ENCODE results near the gene TAOK1.
"Not testable (repeated sequence)": the region's sequence is repeated elsewhere in the genome, so short reads cannot be mapped to it uniquely, and the experiment has no call there.

Gene TAOK1

DNA sequence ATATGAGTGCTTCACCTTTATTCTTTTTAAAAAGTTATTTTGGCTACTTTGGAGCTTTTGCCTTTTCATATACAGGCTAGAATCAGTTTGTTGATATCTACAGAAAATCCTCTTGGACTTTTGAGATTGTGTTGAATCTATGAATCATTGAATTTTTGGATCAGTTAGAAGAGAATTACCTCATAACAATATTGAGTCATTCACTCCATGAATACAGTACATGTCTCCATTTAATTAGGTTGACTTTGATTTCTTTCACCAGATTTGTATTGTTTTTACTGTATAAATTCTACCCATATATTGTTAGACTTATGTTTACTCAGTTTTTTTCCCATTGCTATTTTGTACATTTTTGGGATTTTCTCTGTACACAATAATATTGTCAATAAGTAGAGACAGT is 54.4 kb downstream of the TAOK1 start:
- DNase-seq (ENCODE audit: low read depth, low spot score): no peak

DNA sequence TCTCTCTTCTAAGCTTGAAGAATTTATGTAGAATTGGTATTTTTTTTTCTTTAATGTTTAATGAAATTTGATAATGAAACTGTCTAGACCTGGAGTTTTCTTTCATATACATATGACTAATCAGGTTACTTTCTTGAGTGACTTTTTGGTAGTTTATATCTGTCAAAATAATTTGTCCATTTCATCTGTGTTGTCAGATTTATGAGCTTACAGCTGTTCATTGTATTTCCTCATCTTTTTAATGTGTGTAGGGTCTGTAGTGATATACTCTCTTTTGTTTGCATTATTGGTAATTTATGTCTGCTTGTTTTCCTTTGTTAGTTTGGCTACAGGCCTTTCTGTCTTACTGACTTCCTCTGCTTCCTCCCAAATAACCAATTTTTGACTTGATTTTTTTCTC is 55.7 kb downstream of the TAOK1 start:
- no peak for DNase-seq (ENCODE audit: low read depth, low spot score)

DNA sequence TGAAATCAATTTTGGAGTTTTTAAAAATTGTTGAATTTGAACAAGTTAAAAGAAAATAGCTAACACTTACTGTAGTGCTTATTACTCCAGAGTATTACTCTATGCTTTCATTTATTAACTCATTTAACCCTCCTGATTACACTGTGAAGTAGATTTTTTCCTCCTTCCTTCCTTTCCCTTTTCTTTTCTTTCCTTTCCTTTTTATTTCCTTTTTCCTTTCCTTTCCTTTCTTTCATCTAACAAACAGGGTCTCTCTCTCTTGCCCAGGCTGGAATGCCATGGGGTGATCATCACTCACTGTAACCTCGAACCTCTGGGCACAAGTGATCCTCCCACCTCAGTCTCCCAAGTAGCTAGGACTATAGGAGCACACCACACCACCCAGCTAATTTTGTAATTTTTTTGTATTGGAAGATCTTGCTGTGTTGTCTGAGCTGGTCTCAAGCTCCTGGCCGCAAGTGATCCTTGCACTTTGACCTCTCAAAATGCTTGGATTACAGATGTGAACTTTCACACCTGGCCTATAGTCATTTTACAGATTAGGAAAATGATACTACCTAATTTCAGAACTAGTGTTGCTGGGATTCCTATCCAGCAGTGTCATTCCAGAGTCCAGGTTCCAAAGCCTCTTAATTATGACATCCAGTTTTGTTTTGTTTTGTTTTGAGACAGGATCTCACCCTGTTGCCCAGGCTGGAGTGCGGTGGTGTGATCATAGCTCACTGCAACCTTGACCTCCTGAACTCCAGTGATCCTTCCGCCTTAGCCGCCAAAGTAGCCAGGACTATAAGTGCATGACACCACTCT is 59.9 kb downstream of the TAOK1 start:
- no peak for DNase-seq (ENCODE audit: low read depth, low spot score)

DNA sequence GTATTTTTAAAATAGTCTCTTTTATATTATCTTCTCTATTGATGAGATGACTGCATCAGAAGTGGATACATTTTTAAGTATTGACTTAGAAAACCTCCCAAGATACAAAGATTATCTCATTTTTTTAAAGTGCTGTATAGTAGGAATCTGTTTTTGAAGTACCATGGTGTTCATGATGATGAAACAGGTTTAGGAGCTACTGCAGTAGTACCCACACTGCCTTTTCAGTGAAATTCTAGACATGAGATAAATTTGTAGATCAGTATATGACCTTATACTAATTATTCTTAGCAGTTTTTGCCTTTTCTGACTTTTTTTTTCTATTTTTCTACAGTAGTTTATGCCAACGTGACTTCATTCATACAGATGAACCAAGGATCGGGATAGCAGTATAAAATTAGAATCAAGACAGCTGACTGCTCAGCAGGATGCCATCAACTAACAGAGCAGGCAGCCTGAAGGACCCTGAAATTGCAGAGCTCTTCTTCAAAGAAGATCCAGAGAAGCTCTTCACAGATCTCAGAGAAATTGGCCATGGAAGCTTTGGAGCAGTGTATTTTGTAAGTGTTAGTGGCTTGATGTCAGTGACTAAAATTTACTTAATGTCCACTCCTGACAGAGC is 61.1 kb downstream of the TAOK1 start:
- DNase-seq (ENCODE audit: low read depth, low spot score): no peak

DNA sequence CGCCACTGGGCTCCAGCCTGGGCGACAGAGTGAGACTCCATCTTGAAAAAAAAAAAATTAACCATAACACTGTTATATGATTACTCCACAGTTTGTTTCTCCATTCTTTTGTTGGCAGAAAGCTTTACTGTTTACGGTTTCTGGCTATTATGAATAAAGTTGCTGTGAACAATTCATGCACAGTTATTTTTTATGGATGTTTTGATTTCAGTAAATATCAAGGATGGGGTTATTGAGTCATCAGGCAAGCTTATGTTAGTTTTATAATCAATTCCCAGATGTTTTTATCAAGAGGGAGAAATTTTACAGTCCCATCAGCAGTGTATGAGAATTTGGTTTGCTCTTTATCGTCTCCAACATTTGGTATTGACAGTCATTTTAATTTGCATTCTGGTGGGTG is 67.9 kb downstream of the TAOK1 start:
- no peak for DNase-seq (ENCODE audit: low read depth, low spot score)

DNA sequence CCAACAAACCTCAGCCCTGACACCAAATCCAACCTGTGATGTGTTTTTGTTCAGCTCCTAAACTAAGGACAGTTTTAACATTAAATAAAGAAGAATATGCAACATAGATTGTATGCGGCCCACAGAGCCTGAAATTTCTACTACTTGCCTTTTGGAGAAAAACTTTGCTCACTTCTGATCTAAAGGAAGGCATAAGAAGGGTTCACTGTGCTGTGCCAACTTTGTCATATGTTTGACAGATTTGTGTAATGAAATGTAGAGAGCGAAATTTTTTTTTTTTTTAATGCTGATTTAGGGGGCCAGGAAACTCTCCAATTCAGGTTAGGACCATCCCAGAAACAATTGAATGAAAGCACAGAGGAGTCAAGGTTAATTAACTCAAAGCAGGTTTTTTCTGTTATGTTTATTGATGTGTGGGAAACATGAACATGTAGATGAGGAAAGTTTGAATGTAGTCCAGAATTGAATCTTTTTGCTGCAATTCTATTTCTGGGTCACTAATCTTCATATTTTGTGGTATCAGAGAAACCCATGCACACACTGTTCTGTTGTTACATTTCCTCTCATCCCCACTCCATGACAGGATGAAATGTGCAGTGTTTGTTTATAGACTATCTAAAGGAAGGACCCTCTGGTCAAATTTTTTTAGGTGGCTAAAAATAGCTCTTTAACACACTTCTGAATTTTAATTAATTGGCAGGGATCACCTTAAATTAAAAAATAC is 71.5 kb downstream of the TAOK1 start:
- no peak for DNase-seq (ENCODE audit: low read depth, low spot score)

DNA sequence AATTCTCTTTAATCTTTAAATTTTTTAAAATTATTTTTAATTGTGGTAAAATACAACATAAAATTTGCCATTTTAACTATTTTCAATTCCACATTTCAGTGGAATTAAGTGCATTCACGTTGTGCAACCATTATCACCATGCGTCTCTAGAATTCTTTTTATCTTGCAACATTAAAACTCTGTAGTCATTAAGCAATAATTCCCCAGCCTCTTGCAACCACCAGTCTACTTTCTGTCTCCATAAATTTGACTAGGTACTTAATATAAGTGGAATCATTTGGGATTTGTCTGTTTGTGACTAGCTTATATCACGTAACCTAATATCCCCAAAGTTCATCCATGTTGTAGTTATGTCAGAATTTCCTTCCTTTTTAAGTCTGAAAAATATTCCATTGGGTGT is 79.1 kb downstream of the TAOK1 start:
- DNase-seq (ENCODE audit: low read depth, low spot score): no peak

DNA sequence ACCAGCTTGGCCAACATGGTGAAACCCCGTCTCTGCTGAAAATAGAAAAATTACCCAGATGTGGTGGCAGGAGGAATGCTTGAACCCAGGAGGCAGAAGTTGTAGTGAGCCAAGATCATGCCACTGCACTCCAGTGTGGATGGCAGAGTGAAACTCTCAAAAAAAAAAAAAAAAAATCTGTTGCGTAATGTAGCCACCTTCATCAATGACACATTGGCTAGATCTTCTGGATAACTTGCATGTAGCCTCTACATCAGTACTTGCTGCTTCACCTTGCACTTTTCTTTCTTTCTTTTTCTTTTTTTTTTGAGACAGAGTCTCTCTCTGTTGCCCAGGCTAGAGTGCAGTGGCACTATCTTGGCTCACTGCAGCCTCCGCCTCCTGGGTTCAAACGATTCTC is 83.3 kb downstream of the TAOK1 start:
- not testable (repeated sequence) for DNase-seq (ENCODE audit: low read depth, low spot score)

DNA sequence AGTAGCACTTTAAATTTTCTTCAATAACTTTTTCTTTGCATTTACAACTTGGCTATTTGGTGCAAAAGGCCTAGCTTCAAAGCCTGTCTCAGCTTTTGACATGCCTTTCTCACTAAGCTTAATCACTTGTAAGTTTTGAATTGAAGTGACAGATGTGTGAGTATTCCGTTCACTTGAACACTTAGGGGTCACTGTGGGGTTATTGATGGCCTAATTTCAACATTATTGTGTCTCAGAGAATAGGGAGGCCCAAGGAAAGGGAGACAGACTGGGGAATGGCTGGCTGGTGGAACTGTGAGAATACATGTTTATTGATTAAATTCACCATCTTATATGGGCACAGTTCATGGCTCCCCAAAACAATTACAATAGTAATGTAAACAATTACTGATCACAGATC is 84.1 kb downstream of the TAOK1 start:
- no peak for DNase-seq (ENCODE audit: low read depth, low spot score)

DNA sequence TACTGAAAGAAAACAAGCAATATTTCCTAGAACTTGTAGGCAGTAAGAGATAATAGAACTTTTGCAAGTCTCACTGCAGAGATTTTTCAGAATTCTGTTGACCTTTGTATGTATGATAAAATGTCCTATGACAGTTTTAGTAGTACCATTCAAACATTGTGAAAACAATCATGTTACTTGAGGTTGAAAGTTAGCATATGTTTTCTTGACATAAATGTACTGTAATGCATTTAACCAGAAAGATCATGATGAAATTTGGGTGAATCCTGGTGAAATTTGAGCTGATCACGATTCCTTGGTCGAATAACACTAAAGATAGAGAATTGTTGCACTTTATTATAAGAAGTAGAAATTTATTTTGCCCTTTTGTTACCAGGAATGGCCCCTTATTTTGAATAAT is 85.7 kb downstream of the TAOK1 start:
- no peak for DNase-seq (ENCODE audit: low read depth, low spot score)

DNA sequence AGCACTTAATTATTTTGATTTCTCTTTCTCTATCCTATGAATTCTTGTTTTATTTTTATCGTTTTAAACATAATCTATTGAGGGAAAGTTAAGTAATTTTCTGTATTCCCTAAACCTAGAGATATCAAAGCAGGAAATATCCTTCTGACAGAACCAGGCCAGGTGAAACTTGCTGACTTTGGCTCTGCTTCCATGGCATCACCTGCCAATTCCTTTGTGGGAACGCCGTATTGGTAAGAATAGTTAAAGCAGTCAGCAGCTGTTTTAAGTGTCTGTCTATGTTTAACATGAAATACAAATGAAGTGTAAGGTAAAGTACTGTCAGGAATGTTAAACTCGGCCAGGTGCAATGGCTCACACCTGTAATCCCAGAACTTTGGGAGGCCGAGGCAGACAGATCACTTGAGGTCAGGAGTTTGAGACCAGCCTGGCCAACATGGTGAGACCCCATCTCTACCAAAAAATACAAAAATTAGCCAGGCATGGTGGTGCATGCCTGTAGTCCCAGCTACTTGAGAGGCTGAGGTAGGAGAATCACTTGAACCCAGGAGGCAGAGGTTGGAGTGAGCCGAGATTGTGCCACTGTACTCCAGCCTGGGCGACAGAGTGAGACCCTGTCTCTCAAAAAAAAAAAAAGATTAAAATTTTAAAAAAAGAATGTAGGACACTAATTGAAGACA is 90.2 kb downstream of the TAOK1 start:
- DNase-seq (ENCODE audit: low read depth, low spot score): not testable (repeated sequence)

DNA sequence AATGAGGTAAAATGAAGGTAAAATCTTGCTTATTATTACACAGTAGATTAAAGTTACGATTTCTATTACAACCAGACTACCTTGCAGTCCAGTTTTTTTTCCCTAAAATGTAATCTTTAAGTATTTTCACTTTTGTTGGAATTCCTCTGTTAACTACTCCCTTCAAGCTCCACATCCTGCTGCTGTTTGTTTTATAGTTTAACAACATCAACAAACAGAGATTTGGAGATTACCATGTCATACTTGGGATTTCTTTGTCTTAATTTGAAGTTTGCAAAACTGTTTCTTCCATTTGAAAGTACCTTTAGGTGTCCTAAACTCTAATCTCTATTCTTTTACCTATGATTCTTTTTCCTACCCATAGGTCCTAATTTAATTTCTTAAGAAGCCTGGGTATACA is 93.3 kb downstream of the TAOK1 start:
- DNase-seq (ENCODE audit: low read depth, low spot score): no peak

DNA sequence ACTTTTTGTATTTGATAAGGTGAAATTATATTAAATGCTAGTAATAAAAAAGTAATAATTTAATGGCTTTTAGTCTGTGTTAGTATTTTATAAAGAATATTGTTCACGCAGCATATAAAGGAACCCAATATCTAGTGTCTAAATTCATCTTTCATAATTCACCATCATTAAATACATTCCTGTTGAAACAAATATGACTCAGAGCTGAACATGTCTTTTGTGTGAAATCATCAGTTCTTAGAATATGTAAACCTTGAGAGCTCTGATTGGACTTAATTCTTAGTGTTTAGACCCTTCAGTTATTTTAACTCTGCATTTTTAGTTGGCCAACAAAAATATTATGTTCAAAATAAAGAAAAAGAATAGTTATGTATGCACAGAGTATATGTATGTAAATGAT is 104.8 kb downstream of the TAOK1 start:
- DNase-seq (ENCODE audit: low read depth, low spot score): no peak

DNA sequence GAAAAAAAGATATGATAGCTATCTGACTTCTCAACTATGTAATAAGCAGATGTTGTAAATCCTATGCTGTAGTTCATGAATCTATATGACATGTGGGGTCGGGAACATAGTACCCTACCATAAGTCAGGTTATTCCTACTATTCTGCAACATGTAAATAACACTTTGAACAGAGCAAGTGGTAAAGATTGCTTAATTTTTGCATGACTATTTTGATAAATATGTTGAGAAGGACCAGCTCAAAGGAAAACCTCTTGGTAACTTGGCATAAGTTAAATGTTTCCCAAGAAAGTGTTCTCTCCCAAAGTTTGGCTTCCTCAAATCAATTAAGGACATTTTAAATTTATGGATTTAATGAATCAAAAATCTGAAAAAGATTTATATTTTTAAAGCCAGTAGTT is 114.5 kb downstream of the TAOK1 start:
- no peak for DNase-seq (ENCODE audit: low read depth, low spot score)

DNA sequence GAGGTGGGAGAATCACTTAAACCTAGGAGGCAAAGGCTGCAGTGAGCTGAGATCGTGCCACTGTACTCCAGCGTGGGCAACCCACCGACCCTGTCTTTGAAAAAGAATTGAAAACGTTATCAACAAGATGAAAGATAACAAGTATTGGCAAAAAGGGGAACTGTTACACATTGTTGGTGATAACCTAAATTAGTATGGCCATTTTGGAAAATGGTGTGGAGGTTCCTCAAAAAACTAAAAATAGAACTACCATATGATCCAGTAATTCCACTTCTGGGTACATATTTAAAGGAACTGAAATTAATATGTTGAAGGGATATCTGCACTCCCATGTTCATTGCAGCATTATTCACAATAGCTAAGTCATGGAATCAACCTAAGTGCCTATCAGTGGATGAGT is 115.7 kb downstream of the TAOK1 start:
- DNase-seq (ENCODE audit: low read depth, low spot score): no peak

DNA sequence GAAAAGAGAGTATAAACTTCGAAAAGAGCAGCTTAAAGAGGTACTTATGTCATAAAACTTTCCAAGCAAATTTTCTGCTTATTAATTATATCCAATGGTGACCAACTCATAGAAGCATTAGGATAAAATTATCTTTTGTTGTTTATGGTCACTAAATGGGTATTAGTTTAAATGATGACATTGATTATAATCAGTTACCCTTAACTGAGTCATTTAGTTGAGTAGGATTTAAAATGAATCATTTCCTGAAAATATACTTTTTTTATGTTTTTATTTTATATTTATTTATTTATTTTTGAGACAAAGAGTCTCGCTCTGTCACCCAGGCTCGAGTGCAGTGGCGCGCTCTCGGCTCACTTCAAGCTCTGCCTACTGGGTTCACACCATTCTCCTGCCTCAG is 120.8 kb downstream of the TAOK1 start:
- no peak for DNase-seq (ENCODE audit: low read depth, low spot score)

DNA sequence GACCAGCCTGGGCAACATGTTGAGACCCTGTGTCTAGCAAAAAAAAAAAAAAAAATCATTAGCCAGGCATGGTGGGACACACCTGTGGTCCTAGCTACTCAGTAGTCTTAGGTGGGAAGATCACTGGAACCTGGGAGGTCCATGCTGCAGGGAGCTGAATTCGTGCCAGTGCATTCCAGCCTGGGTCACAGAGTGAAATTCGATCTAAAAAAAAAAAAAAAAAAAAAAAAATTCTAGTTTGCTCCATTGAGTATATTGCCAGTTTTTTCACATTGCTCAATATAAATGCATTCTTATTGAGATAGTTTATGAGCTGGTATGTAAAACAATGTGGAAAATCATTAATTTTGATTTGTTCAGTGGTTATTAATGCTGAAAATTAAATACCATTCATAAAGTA is 124.6 kb downstream of the TAOK1 start:
- DNase-seq (ENCODE audit: low read depth, low spot score): no peak

DNA sequence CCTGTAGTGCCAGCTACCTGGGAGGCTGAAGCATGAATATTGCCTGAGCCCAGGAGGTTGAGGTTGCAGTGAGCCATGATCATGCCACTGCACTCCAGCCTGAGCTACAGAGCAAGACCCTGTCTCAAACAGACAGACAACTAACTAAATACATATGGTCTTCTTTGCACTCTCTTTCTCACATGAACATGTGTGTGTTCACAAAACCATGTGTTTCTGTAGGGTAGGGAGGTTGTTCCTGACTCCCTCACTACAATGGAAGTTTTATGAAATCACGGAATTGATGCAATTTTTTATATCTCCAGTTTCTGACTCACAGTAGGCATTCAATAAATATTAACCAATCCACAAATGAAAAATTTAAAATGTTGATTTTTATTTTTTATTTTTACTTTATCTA is 128.2 kb downstream of the TAOK1 start:
- no peak for DNase-seq (ENCODE audit: low read depth, low spot score)

DNA sequence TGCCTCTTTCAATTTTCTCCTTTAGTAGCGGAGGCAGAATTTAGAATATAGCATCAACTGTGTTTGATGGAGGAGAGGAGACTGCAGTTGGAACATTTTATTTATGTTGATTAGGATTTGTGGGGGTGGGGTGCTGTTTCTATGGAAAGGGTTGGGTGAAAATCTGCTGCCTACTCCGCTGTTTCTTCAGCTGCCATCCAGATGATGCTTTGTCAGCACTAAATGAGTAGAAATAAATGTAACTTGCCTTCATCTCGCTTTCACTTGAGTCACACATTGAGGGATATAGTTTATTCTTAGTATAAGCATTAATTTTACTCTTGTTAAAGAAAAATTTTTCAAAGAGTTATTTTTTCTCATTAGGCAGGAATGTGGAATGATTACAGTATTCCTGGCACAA is 134.5 kb downstream of the TAOK1 start:
- DNase-seq (ENCODE audit: low read depth, low spot score): no peak

DNA sequence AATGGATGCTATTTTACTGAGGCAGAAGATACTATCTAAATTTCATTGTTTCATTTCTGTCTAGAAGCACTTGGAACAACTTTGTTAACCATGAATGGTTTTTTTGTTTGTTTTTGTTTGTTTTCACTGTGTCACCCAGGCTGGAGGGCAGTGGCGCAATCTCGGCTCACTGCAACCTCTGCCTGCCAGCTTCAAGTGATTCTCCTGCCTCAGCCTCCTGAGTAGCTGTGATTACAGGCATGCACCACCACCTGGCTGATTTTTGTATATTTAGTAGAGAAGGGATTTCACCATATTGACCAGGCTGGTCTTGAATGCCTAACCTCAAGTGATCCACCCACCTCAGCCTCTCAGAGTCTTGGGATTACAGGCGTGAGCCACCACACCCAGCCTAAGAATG is 136.2 kb downstream of the TAOK1 start:
- DNase-seq (ENCODE audit: low read depth, low spot score): no peak

DNA sequence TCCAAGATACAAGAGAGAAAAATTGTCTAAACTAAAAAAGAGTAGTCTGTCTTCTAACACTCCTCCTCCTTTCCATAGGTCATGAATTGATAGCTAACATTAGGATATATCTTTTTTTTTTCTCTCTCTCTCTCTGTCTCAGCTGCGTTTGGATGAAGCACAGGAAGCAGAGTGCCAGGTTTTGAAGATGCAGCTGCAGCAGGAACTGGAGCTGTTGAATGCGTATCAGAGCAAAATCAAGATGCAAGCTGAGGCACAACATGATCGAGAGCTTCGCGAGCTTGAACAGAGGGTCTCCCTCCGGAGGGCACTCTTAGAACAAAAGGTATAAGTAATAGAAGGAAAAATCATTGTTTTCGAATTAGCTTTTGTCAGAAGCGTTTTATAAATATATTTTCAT is 143.8 kb downstream of the TAOK1 start:
- no peak for DNase-seq (ENCODE audit: low read depth, low spot score)

DNA sequence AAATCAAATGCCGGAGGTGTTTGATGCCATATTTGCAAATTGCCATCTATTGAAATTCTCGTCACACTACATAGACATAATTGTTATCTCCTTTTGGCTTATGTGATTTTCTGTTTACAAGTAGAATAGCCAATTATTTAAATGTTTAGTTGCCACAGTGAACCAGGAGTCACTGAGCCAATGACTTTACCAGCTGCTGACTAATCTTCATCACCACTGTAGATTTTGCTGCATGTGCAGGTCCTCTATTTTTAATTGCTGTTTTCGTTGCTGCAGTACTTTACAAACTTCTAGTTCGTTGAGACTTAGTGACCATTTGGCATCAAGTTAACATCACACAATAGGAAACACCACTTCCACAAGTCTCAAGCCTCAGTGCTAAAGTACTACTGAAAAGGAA is 153.9 kb downstream of the TAOK1 start:
- DNase-seq (ENCODE audit: low read depth, low spot score): no peak
